Measurements from ENCODE around the gene SYK.

DNA sequence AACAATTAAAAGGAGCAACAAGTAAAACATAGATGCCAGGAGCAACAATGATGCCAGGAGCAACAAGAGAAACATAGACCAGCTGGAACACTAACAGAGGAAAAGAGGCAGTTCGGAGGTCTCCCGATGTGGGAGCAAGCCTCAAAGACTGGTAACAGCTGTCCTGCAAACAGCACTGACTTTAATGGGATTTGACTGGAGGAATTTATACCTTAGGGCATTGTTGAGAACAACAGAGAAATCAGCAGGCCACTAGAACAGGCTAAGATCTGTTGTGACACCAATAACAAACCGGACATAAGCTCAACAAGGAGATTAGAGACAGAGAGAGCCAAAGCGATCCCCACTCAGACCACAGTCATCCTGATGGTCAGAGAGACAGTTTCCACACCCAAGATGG is 11.8 kb upstream of the SYK start:
- no peak for TF ChIP-seq POLR2AphosphoS5 (IDR thresholded peaks at IDR 0.05; ENCODE audit: low read depth, low read length)
- TF ChIP-seq, protein P1, sequence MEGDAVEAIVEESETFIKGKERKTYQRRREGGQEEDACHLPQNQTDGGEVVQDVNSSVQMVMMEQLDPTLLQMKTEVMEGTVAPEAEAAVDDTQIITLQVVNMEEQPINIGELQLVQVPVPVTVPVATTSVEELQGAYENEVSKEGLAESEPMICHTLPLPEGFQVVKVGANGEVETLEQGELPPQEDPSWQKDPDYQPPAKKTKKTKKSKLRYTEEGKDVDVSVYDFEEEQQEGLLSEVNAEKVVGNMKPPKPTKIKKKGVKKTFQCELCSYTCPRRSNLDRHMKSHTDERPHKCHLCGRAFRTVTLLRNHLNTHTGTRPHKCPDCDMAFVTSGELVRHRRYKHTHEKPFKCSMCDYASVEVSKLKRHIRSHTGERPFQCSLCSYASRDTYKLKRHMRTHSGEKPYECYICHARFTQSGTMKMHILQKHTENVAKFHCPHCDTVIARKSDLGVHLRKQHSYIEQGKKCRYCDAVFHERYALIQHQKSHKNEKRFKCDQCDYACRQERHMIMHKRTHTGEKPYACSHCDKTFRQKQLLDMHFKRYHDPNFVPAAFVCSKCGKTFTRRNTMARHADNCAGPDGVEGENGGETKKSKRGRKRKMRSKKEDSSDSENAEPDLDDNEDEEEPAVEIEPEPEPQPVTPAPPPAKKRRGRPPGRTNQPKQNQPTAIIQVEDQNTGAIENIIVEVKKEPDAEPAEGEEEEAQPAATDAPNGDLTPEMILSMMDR (IDR thresholded peaks at IDR 0.05) = no peak
- TF ChIP-seq, protein P2, sequence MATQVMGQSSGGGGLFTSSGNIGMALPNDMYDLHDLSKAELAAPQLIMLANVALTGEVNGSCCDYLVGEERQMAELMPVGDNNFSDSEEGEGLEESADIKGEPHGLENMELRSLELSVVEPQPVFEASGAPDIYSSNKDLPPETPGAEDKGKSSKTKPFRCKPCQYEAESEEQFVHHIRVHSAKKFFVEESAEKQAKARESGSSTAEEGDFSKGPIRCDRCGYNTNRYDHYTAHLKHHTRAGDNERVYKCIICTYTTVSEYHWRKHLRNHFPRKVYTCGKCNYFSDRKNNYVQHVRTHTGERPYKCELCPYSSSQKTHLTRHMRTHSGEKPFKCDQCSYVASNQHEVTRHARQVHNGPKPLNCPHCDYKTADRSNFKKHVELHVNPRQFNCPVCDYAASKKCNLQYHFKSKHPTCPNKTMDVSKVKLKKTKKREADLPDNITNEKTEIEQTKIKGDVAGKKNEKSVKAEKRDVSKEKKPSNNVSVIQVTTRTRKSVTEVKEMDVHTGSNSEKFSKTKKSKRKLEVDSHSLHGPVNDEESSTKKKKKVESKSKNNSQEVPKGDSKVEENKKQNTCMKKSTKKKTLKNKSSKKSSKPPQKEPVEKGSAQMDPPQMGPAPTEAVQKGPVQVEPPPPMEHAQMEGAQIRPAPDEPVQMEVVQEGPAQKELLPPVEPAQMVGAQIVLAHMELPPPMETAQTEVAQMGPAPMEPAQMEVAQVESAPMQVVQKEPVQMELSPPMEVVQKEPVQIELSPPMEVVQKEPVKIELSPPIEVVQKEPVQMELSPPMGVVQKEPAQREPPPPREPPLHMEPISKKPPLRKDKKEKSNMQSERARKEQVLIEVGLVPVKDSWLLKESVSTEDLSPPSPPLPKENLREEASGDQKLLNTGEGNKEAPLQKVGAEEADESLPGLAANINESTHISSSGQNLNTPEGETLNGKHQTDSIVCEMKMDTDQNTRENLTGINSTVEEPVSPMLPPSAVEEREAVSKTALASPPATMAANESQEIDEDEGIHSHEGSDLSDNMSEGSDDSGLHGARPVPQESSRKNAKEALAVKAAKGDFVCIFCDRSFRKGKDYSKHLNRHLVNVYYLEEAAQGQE (IDR thresholded peaks at IDR 0.05; ENCODE audit: low read depth, low read length) = no peak
- TF ChIP-seq RAD21 (IDR thresholded peaks at IDR 0.05; ENCODE audit: low read length) = no peak
- TF ChIP-seq MEF2A (IDR thresholded peaks at IDR 0.05; ENCODE audit: borderline replicate concordance, low read depth) = no peak
- no peak for TF ChIP-seq EP300 (IDR thresholded peaks at IDR 0.05; ENCODE audit: borderline replicate concordance in 1 of 2, low read depth in 1 of 2, low read length in 1 of 2)
